Measurements from ENCODE around the gene EPB41L3.
"Not testable (repeated sequence)": the region's sequence is repeated elsewhere in the genome, so short reads cannot be mapped to it uniquely, and the experiment has no call there.

The EPB41L3 gene

GRCh38 chr18:5582076-5582475, 38.3 kb upstream of the EPB41L3 start:
- DNase-seq (ENCODE audit: extremely low read depth, insufficient read length), result no peak

GRCh38 chr18:5574843-5575242, 31.0 kb upstream of the EPB41L3 start:
- no peak for TF ChIP-seq CTCF (IDR thresholded peaks at IDR 0.05; ENCODE audit: insufficient read depth, low read length, poor library complexity, severe bottlenecking)
- Histone ChIP-seq H3K27me3 (replicated peaks; ENCODE audit: control insufficient read depth, insufficient read depth, low read length) (no peaks in the 10 kb centered on the region), H3K36me3 (ENCODE audit: control insufficient read depth, insufficient read depth, low read length) (no peaks in the 10 kb centered on the region), H3K4me3 (replicated peaks; ENCODE audit: low read depth, low read length) (no peak overlapping the region)
- DNase-seq (ENCODE audit: extremely low read depth, insufficient read length), result no peak

More at GRCh38 chr18:5582076-5582475, 38.3 kb upstream of the EPB41L3 start:
- no peaks in the 10 kb centered on the region for H3K36me3 ChIP-seq (ENCODE audit: control insufficient read depth, insufficient read depth, low read length)
- H3K4me3 ChIP-seq (replicated peaks; ENCODE audit: low read depth, low read length), result no peak overlapping the region
- TF ChIP-seq CTCF (IDR thresholded peaks at IDR 0.05; ENCODE audit: insufficient read depth, low read length, poor library complexity, severe bottlenecking), result no peak
- no peaks in the 10 kb centered on the region for H3K27me3 ChIP-seq (replicated peaks; ENCODE audit: control insufficient read depth, insufficient read depth, low read length)

- no peak overlapping the region for H3K4me3 ChIP-seq (replicated peaks; ENCODE audit: low read depth, low read length)
- no peak for TF ChIP-seq CTCF (IDR thresholded peaks at IDR 0.05; ENCODE audit: insufficient read depth, low read length, poor library complexity, severe bottlenecking)
- no peaks in the 10 kb centered on the region for H3K36me3 ChIP-seq (ENCODE audit: control insufficient read depth, insufficient read depth, low read length)
- no peaks in the 10 kb centered on the region for H3K27me3 ChIP-seq (replicated peaks; ENCODE audit: control insufficient read depth, insufficient read depth, low read length)
- DNase-seq (ENCODE audit: extremely low read depth, insufficient read length), result no peak
Measured at GRCh38 chr18:5571666-5572065, 27.9 kb upstream of the EPB41L3 start.

- not testable (repeated sequence) for H3K36me3 ChIP-seq (ENCODE audit: control insufficient read depth, insufficient read depth, low read length); H3K4me3 ChIP-seq (replicated peaks; ENCODE audit: low read depth, low read length); DNase-seq (ENCODE audit: extremely low read depth, insufficient read length); H3K27me3 ChIP-seq (replicated peaks; ENCODE audit: control insufficient read depth, insufficient read depth, low read length)
Measured at GRCh38 chr18:5570613-5571012, 26.8 kb upstream of the EPB41L3 start.

- no peaks in the 10 kb centered on the region for H3K36me3 ChIP-seq (ENCODE audit: control insufficient read depth, insufficient read depth, low read length)
- no peak for DNase-seq (ENCODE audit: extremely low read depth, insufficient read length)
- H3K27me3 ChIP-seq (replicated peaks; ENCODE audit: control insufficient read depth, insufficient read depth, low read length), result no peaks in the 10 kb centered on the region
- no peak overlapping the region for H3K4me3 ChIP-seq (replicated peaks; ENCODE audit: low read depth, low read length)
- no peak for TF ChIP-seq CTCF (IDR thresholded peaks at IDR 0.05; ENCODE audit: insufficient read depth, low read length, poor library complexity, severe bottlenecking)
Measured at GRCh38 chr18:5568416-5568815, 24.6 kb upstream of the EPB41L3 start.

- no peaks in the 10 kb centered on the region for H3K36me3 ChIP-seq (ENCODE audit: control insufficient read depth, insufficient read depth, low read length)
- DNase-seq (ENCODE audit: extremely low read depth, insufficient read length), result no peak
- no peak for TF ChIP-seq CTCF (IDR thresholded peaks at IDR 0.05; ENCODE audit: insufficient read depth, low read length, poor library complexity, severe bottlenecking)
- no peak overlapping the region for H3K4me3 ChIP-seq (replicated peaks; ENCODE audit: low read depth, low read length)
- no peaks in the 10 kb centered on the region for H3K27me3 ChIP-seq (replicated peaks; ENCODE audit: control insufficient read depth, insufficient read depth, low read length)
Measured at GRCh38 chr18:5558851-5559250, 15.1 kb upstream of the EPB41L3 start.

Measured in GM06990 (cell line).